Measurements from ENCODE around the gene COL23A1. TPM values are rescaled to one million over a fixed set of nuclear protein-coding genes. Genes with fewer than 3 reads are reported as not detected.

Gene COL23A1
- total RNA-seq, 1 donor from 2014 or later, result 0.40 TPM

DNA sequence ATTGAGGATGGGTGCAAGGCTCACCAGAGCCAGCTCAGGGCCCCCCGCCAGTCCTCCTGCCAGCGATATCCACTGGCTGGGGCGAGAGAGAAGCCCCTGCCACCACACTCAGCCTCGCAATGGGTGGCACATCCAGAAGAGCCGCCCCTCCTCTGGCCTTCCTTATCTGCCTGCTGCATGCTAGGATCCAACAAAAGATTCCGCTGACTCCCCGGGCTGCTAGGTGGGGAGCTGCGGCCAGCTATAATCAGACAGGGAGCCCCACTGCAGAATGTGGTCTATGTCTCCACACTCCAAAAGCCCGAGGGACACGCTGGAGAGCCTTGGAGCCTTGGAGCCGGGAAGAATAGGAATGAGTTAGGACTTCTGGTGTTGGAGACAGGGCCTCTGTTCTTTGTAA is 32.8 kb downstream of the COL23A1 start:
- no peak for DNase-seq (ENCODE audit: low read depth in 2 of 2)

GRCh38 chr5:178555771-178556211 is 34.4 kb downstream of the COL23A1 start:
- peak in 1 of 2 donors; percentile 50 for DNase-seq (ENCODE audit: low read depth in 2 of 2)

DNA sequence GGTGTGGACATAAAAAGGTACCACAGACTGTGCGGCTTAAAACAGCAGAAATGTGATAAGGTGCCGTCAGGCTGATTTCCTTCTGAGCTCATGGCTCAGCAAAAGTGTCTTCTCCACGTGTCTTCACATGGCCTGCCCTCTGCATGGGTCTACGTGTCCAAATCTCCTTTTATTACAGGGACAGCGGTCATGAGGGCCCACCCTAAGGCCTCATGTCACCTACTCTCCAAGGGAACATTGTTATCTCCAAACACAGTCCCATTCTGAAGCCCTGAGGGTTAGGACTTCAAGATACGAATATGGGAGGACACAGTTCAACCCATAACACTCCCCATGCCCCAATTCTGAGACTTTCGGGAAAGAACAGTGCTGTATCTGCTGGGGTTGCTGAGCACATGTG is 35.2 kb downstream of the COL23A1 start:
- DNase-seq (ENCODE audit: low read depth in 2 of 2), result no peak

DNA sequence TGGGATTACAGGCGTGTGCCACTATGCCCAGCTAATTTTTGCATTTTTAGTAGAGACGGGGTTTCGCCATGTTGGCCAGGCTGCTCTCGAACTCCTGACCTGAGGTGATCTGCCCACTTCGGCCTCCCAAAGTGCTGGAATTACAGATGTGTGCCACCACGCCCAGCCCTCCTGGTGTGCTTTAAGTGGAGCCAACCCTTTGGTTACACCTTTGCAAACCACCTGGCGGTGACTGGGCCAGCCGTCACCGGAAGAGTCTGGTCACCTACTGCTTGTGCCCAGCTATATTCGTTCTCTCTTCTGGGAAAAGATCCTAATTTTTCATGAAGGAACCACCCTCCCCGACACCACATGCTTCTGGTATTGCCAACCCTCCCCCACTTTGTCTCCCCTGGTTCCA is 35.9 kb downstream of the COL23A1 start:
- no peak for DNase-seq (ENCODE audit: low read depth in 2 of 2)

GRCh38 chr5:178553517-178553916 is 36.7 kb downstream of the COL23A1 start:
- DNase-seq (ENCODE audit: low read depth in 2 of 2), result no peak

GRCh38 chr5:178551468-178551867 is 38.7 kb downstream of the COL23A1 start:
- DNase-seq (ENCODE audit: low read depth in 2 of 2), result no peak

GRCh38 chr5:178551059-178551458 is 39.1 kb downstream of the COL23A1 start:
- peak; percentile 28 to 47 for DNase-seq (ENCODE audit: low read depth in 2 of 2)

DNA sequence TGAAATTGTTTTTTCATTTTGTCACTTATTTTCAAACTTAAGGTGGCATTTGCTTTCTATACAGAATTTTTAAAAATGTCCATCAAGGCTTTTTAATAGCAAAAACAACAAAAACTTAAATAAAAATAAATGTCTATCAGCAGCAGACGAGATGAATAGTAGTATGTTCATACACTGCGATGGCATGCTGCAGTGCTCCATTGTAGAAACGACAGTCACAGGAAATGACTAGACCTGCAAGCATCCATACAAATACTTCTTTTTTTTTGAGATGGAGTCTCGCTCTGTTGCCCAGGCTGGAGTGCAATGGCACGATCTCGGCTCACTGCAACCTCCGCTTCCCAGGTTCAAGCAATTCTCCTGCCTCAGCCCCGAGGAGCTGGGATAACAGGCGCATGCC is 41.4 kb downstream of the COL23A1 start:
- peak; percentile 31 to 55 for DNase-seq (ENCODE audit: low read depth in 2 of 2)

- DNase-seq (ENCODE audit: low read depth in 2 of 2), result no peak
These were observed 42.3 kb downstream of the COL23A1 start for GRCh38 chr5:178547753-178548415.

DNA sequence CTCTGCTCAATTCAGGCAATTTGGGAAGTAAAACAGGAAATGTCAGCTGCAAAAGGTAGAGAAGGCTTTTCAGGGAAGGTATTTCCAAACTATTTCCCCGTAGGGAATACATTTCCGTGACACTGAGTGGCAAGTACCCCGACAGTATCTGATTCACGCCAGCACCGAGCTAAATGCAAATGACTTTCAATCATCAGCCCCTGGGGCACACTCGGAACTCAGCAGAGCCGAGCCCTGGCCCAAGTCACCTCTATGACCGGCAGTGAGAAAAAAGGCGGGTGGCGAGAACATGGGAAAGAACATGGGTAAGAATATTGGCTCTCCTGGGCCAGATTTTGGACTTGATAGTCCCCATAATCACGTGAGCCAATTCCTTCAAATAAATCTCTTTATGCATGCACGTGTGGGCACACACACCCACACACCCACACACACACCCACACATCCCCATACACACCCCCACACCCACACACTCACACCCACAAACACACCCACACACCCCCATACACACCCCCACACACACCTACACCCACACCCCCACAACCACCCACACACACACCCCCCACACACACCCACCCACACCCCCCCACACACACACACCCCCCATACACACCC is 43.0 kb downstream of the COL23A1 start:
- DNase-seq (ENCODE audit: low read depth in 2 of 2), result no peak

DNA sequence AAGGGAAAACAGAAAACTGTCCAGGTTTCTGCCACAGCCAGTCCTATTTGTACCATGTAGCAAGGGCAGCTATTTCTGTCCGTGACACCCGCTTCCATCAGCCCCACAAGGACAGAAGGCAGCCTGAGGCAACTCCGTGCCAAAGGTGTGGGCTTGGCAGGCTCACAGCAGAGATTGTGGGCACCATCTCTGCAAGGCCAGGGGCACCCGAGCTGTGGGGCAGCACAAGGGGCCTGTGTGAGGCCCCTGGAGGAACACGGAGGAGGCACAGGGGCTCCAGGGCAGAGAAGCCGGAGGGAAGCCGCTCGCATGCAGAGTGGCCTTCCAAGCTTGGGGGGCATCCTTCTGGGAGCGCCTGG is 43.5 kb downstream of the COL23A1 start:
- DNase-seq (ENCODE audit: low read depth in 2 of 2), result no peak

DNA sequence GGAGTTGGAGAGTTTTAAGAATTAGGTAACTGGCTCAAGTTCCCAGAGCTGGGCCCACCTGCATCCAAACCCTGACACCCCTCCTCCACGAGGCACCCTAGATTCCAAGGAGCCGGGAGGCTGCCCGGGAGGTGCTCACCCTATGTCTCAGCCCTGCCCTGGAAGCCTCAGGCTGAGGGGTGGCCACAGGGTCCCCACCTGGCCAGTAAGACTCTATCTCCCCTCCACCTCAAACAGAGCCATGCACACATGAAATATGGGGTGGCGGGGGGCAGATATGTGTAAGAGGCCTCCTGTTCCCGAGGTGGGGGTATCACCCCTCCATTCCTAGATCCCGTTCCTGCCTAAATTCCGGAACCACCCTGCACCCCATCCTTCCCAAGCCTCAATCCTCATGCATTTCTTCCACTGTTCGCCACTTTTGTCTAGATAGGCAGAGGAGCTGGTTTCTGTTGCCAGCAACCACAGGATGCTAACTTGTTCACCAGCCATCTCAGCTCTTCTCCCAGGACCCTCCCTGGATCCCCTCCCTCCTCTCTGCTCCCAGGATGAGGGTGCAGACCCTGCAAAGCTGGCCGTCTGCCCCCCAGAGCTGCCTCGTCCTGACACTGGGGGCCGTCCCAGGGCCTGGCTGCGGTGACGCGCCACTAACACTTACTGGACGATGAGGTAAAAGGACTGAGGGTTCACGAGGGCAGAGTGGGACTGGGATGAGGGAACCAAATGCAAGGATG is 44.1 kb downstream of the COL23A1 start:
- no peak for DNase-seq (ENCODE audit: low read depth in 2 of 2)

- no peak for DNase-seq (ENCODE audit: low read depth in 2 of 2)
These were observed 45.0 kb downstream of the COL23A1 start for GRCh38 chr5:178545176-178545575.

- DNase-seq (ENCODE audit: low read depth in 2 of 2), result no peak
These were observed 45.9 kb downstream of the COL23A1 start for GRCh38 chr5:178544166-178544834.

GRCh38 chr5:178542455-178542854 is 47.7 kb downstream of the COL23A1 start:
- DNase-seq (ENCODE audit: low read depth in 2 of 2), result no peak

GRCh38 chr5:178540526-178540925 is 49.7 kb downstream of the COL23A1 start:
- DNase-seq (ENCODE audit: low read depth in 2 of 2), result no peak

DNA sequence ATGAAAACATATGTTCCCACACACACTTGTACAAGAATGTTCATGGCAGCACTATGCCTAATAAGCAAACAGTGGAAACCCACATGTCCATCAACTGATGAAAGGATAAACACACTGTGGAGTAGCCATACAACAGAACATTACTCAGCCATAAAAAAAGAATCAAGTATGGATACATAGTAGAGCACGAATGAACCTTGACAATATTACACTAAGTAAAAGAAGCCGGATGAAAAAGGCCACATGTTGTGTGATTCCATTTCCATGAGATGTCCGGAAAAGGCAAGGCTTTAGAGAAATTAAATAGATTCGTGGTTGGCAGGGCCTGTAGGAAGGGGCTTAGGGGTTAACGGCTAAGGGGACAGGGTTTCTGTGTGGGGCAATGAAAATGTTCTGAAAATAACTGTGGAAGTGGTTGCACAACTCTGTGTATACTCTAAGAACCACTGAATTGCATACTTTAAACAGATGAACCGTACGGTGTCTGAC is 51.4 kb downstream of the COL23A1 start:
- no peak for DNase-seq (ENCODE audit: low read depth in 2 of 2)

- DNase-seq (ENCODE audit: low read depth in 2 of 2), result no peak
These were observed 52.5 kb downstream of the COL23A1 start for GRCh38 chr5:178537467-178538371.

GRCh38 chr5:178536541-178537466 is 53.4 kb downstream of the COL23A1 start:
- DNase-seq (ENCODE audit: low read depth in 2 of 2), result no peak

All from lung microvascular endothelial cell (primary cell).